Peyer's patch (tissue), 4 donors: ENCODE measurements around the gene BCL2L1. TPM values are rescaled to one million over a fixed set of nuclear protein-coding genes. Genes with fewer than 3 reads are reported as not detected.

Experiments
- DNase-seq, 3 donors: peaks; one replicate each; pipeline ENCODE4 v3.0.0-alpha.2; 2017 to 2019
- H3K27ac ChIP-seq, 4 donors: fragments of 200-600 bp; sonication (generic); one replicate each; pipeline ENCODE4 v1.5.1; 2016 to 2019
- H3K27me3 ChIP-seq, 2 donors: fragments of 200-600 bp; sonication (generic); one replicate each; pipeline ENCODE4 v1.5.1; 2019
- H3K36me3 ChIP-seq, 3 donors: fragments of 200-600 bp; sonication (generic); one replicate each; pipeline ENCODE4 v1.5.1; 2016 to 2019
- H3K4me1 ChIP-seq, 4 donors: fragments of 200-600 bp; sonication (generic); one replicate each; pipeline ENCODE4 v1.5.1; 2016 to 2019
- H3K4me3 ChIP-seq, 4 donors: fragments of 200-600 bp; sonication (generic); 1 replicate in 3 of 4; 2 replicates in 1 of 4; pipeline ENCODE4 v1.5.1; 2016 to 2019; ENCODE audit warnings: mild to moderate bottlenecking in 1 of 4
- H3K9me3 ChIP-seq, 4 donors: fragments of 200-600 bp; sonication (generic); one replicate each; pipeline ENCODE4 v1.5.1; 2016 to 2019; ENCODE audit warnings: mild to moderate bottlenecking in 1 of 4
- POLR2A ChIP-seq, 2 donors: fragments of 450-650 bp; IDR thresholded peaks; one replicate each; pipeline ENCODE4 v1.5.1; 2017; ENCODE audit warnings: antibody characterized with exemption in 2 of 2, mild to moderate bottlenecking in 2 of 2, moderate library complexity in 2 of 2
- total RNA-seq, 4 donors: library from RNA; depleted of rRNA; stranded (reverse); fragments of >200 nt; gene quantifications; one replicate each; pipeline ENCODE4 v1.1.0, GENCODE V29; 2016
- TF ChIP-seq, protein P1 (sequence below), 6 experiments: fragments of 450-650 bp in 4 of 6; fragments of 200-600 bp in 2 of 6; sonication (generic) in 1 of 6; IDR thresholded peaks; one replicate each; pipeline ENCODE4 v1.5.1; 2017 to 2019; ENCODE audit warnings: antibody characterized with exemption in 6 of 6, mild to moderate bottlenecking in 3 of 6, moderate library complexity in 1 of 6

BCL2L1 gene
- total RNA-seq, 4 donors from 2014 or later = 85.0 to 185 (median 144) TPM

DNA sequence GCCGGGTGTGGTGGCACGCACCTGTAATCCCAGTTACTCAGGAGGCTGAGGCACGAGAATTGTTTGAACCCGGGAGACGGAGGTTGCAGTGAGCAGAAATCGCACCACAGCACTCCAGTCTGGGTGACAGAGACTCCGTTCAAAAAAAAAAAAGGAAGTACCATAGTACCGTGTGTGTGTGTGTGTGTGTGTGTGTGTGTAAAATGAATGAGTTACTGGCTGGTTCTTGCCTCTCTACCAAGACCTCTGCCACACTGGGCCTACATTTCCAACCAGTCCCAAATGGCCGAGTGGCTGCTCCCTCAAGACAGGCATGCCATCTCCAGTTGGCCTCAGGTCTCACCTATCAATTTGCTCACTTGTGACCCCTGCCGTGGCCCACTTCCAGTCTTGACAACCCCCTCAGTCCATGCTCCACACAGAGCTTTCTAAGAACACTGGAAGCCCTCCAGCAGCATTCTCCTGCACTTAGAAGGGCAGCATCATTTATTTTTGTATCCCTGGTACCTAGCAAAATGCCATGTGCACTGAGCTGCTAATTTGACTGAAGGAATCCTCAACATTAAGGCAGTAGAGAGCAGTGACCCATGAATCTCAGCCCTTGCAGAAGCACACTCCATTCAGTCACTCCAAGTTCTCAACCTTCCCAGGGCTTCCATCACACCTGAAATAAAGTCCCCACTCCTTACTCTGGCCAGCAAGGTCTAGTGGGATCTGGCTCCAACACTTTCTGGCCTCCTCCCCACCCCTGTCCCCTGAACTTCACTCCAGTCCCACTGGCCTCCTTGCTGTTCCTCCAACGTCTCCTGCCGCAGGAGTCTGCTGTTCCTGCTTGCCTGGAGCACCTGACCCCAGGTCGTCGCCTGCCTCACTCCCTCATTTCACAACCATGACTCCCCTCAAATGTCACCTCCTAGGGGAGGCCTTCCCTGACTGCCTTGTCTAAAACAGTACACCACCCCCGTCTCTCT lies 55.1 kb downstream of the BCL2L1 start:
- no peak overlapping the region for H3K4me3 ChIP-seq
- no peaks in the 10 kb centered on the region for H3K27me3 ChIP-seq
- H3K36me3 ChIP-seq = peaks cover 0 to 16% (median 0%) of the 10 kb centered on the region in 3 donors
- H3K4me1 ChIP-seq = peaks cover 0 to 80% (median 3%) of the 10 kb centered on the region in 4 donors
- no peaks in the 10 kb centered on the region for H3K9me3 ChIP-seq
- peak overlapping the region in 3 of 4 donors; percentile 57 to 80 (median 70) for H3K27ac ChIP-seq
- DNase-seq = no peak
- TF ChIP-seq POLR2A (IDR thresholded peaks at IDR 0.05) = no peak
- TF ChIP-seq, protein P1, sequence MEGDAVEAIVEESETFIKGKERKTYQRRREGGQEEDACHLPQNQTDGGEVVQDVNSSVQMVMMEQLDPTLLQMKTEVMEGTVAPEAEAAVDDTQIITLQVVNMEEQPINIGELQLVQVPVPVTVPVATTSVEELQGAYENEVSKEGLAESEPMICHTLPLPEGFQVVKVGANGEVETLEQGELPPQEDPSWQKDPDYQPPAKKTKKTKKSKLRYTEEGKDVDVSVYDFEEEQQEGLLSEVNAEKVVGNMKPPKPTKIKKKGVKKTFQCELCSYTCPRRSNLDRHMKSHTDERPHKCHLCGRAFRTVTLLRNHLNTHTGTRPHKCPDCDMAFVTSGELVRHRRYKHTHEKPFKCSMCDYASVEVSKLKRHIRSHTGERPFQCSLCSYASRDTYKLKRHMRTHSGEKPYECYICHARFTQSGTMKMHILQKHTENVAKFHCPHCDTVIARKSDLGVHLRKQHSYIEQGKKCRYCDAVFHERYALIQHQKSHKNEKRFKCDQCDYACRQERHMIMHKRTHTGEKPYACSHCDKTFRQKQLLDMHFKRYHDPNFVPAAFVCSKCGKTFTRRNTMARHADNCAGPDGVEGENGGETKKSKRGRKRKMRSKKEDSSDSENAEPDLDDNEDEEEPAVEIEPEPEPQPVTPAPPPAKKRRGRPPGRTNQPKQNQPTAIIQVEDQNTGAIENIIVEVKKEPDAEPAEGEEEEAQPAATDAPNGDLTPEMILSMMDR (IDR thresholded peaks at IDR 0.05) = no peak

DNA sequence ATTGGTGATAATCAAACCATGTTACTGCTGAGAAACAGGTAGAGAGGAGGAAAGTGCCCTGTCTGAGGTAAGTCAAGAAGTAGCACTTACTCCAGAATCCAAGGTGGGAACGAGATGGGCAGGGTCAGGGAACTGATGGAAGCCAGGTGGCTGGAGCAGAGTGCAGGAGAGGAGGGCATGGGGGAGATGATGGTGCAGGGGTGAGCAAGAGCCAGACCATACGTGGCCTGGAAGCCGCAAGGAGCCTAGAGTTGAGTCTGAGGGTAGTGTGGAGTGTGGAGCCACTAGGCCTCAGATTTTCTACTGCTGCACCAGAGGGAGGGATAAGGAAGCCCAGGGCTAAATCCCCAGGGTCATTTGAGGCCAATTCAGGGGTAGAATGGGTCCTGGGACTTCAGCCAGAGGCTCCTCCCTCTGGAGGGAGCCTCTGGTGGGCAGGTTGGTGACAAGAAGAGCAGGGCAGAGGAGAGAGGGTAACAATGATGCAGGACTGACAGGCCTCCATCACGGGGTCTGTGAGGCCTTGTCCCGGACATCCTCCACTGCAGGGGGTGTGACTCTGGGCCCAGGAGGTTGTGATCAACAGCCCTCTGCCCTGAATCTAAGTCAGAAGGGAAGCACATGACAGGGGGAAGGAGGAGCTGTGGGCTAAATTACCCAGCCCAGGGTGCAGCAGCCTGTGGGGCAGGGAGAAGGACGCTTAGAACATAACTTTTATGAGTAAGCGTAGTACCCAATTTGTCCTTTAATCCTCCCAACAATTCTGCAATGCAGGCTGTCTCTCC lies 56.2 kb downstream of the BCL2L1 start:
- Histone ChIP-seq H3K36me3 (peaks cover 0 to 16% (median 0%) of the 10 kb centered on the region in 3 donors), H3K9me3 (no peaks in the 10 kb centered on the region), H3K27ac (peak overlapping the region; percentile 13 to 80 (median 64)), H3K4me3 (no peak overlapping the region), H3K27me3 (no peaks in the 10 kb centered on the region), H3K4me1 (peaks cover 0 to 81% (median 6%) of the 10 kb centered on the region in 4 donors)
- TF ChIP-seq, protein P1 (IDR thresholded peaks at IDR 0.05) = no peak
- no peak for TF ChIP-seq POLR2A (IDR thresholded peaks at IDR 0.05)
- peak in 1 of 3 donors; percentile 72 for DNase-seq

DNA sequence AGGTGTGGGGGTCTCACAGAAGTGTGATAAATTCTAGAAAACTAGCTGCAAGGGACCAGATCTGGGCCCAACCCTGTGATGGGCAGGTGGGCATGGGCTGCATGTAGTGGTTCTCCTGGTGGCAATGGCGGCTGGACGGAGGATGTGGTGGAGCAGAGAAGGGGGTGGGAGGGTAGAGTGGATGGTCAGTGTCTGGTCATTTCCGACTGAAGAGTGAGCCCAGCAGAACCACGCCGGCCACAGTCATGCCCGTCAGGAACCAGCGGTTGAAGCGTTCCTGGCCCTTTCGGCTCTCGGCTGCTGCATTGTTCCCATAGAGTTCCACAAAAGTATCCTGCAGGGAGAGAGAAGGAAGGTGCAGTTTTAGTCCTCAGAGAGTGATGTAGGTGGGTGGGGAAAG lies 56.9 kb downstream of the BCL2L1 start:
- no peak for TF ChIP-seq POLR2A (IDR thresholded peaks at IDR 0.05)
- H3K9me3 ChIP-seq = no peaks in the 10 kb centered on the region
- H3K27me3 ChIP-seq = no peaks in the 10 kb centered on the region
- H3K4me1 ChIP-seq = peaks cover 0 to 80% (median 6%) of the 10 kb centered on the region in 4 donors
- H3K27ac ChIP-seq = peak overlapping the region in 3 of 4 donors; percentile 13 to 81 (median 80)
- DNase-seq = no peak
- peaks cover 0 to 16% (median 0%) of the 10 kb centered on the region in 3 donors for H3K36me3 ChIP-seq
- H3K4me3 ChIP-seq = no peak overlapping the region

DNA sequence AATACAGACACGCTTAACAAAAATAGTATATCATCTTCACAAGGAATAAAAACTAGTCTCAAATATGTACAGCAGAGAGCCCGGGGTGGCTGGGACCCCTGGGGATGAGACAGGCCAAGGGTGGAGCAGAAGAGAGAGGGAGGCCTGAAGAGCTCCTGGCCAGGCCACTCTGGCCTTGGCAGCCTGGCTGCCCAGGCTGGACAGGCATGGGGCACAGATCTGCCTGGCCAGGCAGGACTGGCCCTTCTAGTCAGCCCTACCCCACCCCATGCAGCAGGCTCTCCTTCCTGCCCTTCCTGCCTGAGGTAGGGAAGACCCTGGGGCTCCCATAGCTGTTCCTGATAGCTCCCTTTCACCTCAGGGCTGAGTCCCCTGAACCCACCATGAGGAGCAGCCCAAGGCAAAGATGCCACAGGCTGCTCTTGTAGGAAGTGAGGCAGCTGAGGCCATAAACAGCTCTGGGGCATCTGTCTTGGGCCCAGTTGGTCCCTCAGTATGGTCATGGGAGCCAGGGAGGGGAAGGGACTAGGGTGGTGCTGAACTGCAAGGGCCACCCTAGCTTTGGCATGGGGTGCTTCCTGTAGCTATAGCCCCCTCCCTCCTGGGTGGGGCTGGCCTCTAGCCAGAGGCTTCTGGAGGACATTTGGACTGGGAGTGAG lies 57.8 kb downstream of the BCL2L1 start:
- Histone ChIP-seq H3K27me3 (no peaks in the 10 kb centered on the region), H3K27ac (peak overlapping the region; percentile 32 to 81 (median 59)), H3K9me3 (no peaks in the 10 kb centered on the region), H3K36me3 (peaks cover 0 to 16% (median 0%) of the 10 kb centered on the region in 3 donors), H3K4me3 (no peak overlapping the region), H3K4me1 (peaks cover 0 to 71% (median 6%) of the 10 kb centered on the region in 4 donors)
- no peak for DNase-seq
- TF ChIP-seq POLR2A (IDR thresholded peaks at IDR 0.05) = no peak
- TF ChIP-seq, protein P1 (IDR thresholded peaks at IDR 0.05) = no peak

DNA sequence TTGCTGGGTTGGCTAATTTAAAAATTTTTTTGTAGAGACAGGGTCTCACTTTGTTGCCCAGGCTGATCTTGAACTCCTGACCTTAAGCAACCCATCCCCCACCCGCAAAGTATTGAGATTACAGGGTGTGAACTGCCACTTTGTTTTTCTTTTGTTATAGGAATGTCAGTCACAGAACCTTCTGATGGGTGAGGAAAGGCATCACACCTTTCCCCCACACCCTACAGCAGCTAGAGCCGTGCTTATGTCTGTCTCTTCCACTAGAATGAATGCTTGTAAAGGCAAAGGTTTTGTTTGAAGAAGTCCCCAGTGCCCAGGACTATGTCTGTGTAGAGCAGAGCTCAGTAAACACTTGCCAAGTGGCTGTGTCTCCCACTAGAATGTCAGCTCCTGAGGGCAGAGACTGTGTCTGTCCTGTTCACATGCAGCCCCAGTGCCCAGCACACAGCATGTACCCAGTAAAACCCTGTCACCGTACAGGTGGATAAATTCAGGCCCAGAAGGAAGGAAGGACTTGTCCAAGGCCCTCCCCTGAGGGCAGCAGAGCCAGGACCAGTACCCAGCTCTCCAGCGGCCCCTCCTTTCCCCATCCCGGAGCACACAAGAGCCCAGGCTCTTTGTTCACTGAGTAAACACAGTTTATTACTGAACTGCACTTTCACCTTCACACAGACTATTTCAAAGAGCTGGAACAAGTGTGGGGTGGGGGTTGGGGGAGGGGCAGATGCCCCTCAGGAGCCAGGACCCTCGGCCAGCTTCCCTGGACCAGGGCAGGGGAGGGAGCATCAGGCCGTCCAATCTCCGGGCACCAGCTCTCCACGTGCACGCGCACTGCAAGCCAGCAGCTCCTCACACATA lies 58.6 kb downstream of the BCL2L1 start:
- TF ChIP-seq, protein P1 (IDR thresholded peaks at IDR 0.05) = no peak
- TF ChIP-seq POLR2A (IDR thresholded peaks at IDR 0.05) = peak in 1 of 2 donors; percentile 37
- Histone ChIP-seq H3K27ac (peak overlapping the region in 3 of 4 donors; percentile 32 to 81 (median 80)), H3K9me3 (no peaks in the 10 kb centered on the region), H3K4me1 (peaks cover 0 to 64% (median 6%) of the 10 kb centered on the region in 4 donors), H3K36me3 (peaks cover 0 to 16% (median 0%) of the 10 kb centered on the region in 3 donors), H3K27me3 (no peaks in the 10 kb centered on the region), H3K4me3 (no peak overlapping the region)
- DNase-seq = peak in 2 of 3 donors; percentile 64 to 76
